ENCODE data around the gene MAP1LC3B.

Gene MAP1LC3B

DNA sequence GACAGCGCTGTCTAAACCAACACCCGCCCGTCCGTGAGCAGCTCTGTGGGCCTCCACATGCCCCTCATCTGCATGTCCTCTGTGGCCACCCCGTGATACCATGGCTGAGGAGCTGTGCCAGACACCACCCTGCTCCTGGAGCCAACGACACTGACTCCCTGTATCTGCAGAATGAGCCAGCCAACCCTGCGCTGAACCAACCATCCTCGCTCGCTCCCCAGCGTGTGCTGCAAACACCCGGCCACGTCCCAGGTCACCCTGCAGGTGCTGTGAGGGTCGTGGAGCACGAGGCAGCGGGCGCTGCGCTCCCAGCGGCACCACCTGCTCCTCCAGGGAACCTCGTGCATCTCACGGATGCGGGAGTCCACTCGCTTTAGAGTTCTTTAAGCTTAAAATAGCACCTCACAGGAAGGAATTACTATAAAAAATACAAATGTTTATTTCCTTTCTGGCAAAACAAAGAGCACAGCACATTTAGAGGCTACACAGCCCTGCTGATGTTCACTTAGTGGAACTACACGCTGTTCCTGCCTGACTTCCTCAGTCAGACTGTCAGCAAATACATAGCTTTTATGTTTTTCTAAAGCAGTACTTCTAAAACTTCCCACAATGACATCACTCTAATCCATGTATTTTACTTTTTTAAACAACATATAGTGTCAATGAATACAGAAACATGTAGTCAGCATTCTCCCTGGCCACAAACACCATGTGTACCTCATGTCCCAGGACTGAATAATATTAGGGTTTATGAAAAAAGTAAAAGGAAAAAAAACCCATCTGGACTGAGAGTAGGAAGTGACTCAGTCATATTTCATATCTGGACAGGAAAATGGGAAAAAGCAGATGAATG lies 43.5 kb downstream of the MAP1LC3B start:
- DNase-seq, result no peak

GRCh38 chr16:87436225-87437172 lies 44.4 kb downstream of the MAP1LC3B start:
- no peak for DNase-seq

DNA sequence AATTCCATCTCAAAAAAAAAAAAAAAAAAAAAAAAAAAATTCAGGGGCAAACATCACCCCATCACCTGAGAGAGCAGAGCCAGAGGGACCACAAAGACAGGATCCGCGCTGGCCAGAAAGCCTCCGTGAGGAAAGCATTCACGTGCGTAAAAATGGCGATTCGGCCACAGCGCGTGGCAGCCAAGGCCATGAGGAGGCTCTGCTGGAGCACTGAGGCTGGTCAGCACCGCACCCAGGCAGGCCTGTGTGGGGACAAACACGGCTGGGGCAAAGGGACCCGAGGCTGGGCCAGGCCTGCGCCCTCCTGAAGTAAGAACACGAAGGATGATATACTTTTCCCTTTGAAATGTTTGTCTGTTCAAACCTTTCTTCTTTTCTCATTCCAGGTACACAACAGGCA lies 45.2 kb downstream of the MAP1LC3B start:
- no peak for DNase-seq

- DNase-seq, result no peak
These were observed 45.9 kb downstream of the MAP1LC3B start for GRCh38 chr16:87437911-87438610.

GRCh38 chr16:87438611-87438985 lies 46.5 kb downstream of the MAP1LC3B start:
- no peak for DNase-seq

DNA sequence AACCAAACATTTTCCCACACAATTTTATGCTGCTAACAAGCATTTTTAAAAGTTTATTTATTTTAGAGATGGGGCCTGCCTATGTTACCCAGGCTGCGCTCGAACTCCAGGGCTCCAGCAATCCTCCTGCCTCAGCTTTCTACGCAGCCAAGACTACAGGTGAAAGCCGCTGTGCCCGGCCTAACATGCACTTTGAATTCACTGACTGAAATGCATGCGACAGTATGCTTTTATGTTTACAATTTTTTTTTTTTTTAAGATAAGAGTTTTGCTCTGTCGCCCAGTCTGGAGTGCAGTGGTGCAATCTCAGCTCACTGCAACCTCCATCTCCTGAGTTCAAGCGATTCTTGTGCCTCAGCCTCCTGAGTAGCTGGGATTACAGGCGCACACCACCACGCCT lies 47.8 kb downstream of the MAP1LC3B start:
- DNase-seq, result no peak

GRCh38 chr16:87441886-87442580 lies 49.9 kb downstream of the MAP1LC3B start:
- DNase-seq, result no peak

DNA sequence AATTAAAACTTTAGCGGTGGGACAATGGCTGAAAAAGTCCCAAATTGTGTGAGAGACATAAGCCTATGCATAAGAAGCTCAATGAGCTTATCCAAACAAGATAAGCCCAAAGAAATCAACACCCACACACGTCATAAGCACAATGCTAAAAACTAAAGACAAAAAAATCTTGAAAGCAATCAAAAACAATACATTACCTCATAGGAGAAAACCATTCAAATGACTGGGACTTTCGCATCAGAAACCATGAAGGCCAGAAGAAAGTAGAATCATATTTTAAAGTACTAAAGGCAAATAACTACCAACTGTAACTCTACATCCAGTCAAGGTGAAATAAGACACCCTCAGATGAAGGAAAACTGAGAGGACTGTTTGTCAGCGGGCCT lies 50.4 kb downstream of the MAP1LC3B start:
- no peak for DNase-seq

DNA sequence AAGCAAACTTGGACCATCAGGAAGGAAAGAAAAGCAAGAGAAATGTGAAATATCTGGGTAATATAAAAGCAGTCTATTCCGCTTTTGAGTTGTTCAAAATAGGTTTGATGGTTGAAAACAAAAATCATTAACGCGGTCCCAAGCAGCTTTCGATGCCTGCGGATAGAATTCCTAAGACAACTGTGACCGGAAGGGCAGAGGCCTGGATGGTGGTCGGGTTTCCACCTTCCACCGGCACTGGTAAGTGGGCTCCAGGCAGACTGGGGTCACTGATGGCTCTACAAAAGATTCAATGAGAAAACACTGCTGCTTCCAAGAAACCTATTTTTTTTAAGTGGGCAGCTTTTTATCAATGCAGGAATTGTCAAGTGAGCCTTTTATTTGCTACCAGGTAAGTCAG lies 50.9 kb downstream of the MAP1LC3B start:
- no peak for DNase-seq

- no peak for DNase-seq
These were observed 51.8 kb downstream of the MAP1LC3B start for GRCh38 chr16:87443964-87444363.

DNA sequence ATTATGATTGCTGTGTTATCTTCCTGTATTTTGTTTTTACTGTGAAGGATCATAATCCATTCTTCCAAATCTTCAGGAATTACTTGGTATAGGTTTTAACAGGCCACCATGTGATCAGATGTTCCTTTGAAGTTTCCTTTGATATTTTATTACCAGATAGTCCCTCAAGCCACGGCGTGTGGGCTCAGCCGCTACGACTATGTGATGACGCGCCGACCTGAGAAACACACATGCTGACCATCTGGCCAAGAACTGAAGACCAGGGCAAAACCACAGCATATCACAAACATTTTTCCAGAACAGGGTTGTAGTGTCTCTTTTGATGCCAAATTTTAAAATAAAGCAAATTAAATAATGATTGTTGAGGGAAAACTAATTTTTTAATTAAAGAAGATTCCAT lies 53.4 kb downstream of the MAP1LC3B start:
- no peak for DNase-seq

GRCh38 chr16:87446479-87446878 lies 54.3 kb downstream of the MAP1LC3B start:
- no peak for DNase-seq

DNA sequence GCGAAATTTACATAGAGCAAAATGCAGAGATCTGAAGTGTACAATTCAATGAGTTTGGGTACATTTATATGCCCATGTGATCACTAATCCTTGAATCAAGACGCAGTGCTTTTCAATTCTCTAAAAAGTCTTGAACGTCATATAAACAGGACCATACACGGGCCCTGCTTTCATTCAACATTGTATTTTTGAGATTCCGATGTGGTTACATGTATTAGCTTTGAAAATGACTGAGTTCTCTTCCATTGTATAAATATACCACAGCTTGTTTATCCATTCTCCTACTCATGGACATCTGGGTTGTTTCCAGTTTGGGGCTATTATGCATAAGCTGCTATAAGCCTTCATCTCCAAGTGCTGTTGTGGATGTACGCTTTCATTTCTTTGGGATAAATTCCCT lies 55.2 kb downstream of the MAP1LC3B start:
- DNase-seq, result no peak

DNA sequence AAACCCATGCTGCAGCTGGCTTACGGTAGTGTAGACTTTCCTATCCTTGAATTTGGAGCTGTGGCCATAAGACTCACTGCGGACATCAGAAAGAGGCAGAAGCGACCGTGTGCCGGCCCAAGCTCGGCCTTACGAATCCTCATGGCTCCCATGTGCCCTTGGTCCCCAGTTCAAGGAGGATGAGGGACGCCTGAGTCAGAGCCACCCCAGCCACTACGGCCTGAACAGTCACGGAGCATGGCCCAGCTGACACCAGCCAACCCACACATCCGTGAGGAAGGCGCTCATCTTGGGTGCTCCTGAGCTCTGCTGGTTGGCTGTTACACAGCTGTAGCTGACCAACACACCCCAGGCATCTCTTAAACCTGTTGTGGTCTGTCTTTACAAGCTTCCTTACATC lies 56.7 kb downstream of the MAP1LC3B start:
- no peak for DNase-seq

DNA sequence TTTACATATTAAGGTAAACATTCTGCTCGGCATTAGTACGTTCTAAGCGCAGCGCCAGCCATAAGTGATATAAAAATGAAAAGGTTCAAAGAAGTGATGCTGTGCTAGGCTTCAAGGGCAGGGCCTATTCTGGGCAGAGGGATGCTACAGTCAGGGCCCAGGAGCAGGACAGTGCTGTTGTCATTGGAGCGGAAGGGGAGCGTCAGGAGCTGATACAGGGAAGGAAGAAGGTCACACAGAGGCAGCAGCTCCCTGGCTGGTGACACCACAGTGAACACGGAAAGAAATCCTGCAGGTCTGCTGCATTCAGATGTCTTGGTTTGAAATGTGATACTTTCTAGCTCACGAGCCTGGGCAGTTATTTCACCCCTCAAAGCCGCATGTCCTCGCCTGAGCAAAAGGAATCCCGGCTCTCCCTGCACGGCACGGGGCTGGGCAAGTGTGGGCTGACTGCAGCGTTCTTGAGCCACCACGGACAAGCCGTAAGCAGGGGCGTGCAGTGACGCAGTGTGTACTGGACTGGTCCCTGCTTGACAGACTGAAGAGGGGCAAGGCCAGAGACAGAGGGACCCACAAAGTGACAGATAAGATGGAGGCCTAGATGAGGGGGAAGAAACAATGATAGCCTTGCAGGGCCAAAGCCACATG lies 59.6 kb downstream of the MAP1LC3B start:
- DNase-seq, result no peak

GRCh38 chr16:87453326-87453725 lies 61.2 kb downstream of the MAP1LC3B start:
- DNase-seq, result no peak

All from NCI-H69 (cell line).